Activated CD4-positive, alpha-beta T cell treated with anti-CD3 and anti-CD28 coated beads for 36 hours (primary cell): ENCODE data around the gene TBK1. TPM values are rescaled to one million over a fixed set of nuclear protein-coding genes. Genes with fewer than 3 reads are reported as not detected.

Experiments used
- ATAC-seq: fragments of 200-7000 bp; cut with Tn5 transposase; one replicate; pipeline ENCODE4 v1.10.0; 2021; ENCODE audit warnings: mild to moderate bottlenecking, moderate library complexity
- CTCF ChIA-PET: fragments of 350-600 bp; sonication (Branson Sonifier 250); formaldehyde crosslinking; loops from one replicate; lab custom pipeline; 2021; ENCODE audit warnings: antibody characterized with exemption; lab: Charles Lee
- POLR2A ChIA-PET: fragments of 350-600 bp; sonication (Branson Sonifier 250); formaldehyde crosslinking; loops from one replicate; lab custom pipeline; 2021; ENCODE audit warnings: antibody characterized with exemption, inconsistent platforms; lab: Charles Lee
- DNase-seq: peaks from one replicate; pipeline ENCODE4 v3.0.0-alpha.2; 2020
- H3K27ac Mint-ChIP-seq: one replicate; pipeline ENCODE4 v1.8.0; 2021; ENCODE audit warnings: mixed read lengths
- H3K27me3 Mint-ChIP-seq: one replicate; pipeline ENCODE4 v1.8.0; 2021; ENCODE audit warnings: mixed read lengths
- H3K36me3 Mint-ChIP-seq: one replicate; pipeline ENCODE4 v1.8.0; 2021; ENCODE audit warnings: low read depth, mixed read lengths
- H3K4me1 Mint-ChIP-seq: one replicate; pipeline ENCODE4 v1.8.0; 2021; ENCODE audit warnings: mixed read lengths
- H3K4me3 Mint-ChIP-seq: one replicate; pipeline ENCODE4 v1.8.0; 2021; ENCODE audit warnings: mild to moderate bottlenecking, moderate library complexity, mixed read lengths
- H3K9me3 Mint-ChIP-seq: one replicate; pipeline ENCODE4 v1.8.0; 2021; ENCODE audit warnings: low read depth, mixed read lengths
- intact Hi-C, 2 experiments: fragments of 100-400 bp; cut with DNase I in 1 of 2; cut with micrococcal nuclease in 1 of 2; formaldehyde crosslinking; loops; one replicate each; pipeline versions ENCODE4 v1.14.2 to v1.15.1; 2022 to 2024; cut with DNase I, micrococcal nuclease
- total RNA-seq, 2 experiments: library from RNA; stranded (reverse); gene quantifications; one replicate each; pipeline ENCODE4 v1.2.3, GENCODE V29; 2021

TBK1 gene
- total RNA-seq, 2 experiments from 2014 or later: 14.0 to 15.4 TPM

GRCh38 chr12:64419696-64420095, 32.2 kb upstream of the TBK1 start:
- no peak for ATAC-seq
- Mint-ChIP-seq H3K36me3 (peaks cover 71% of the 10 kb centered on the region), H3K9me3 (no peaks in the 10 kb centered on the region), H3K4me1 (peaks cover 11% of the 10 kb centered on the region), H3K4me3 (no peak overlapping the region), H3K27ac (no peak overlapping the region), H3K27me3 (no peaks in the 10 kb centered on the region)
- CTCF ChIA-PET: no interaction called here
- intact Hi-C loops: no loop called here
- POLR2A ChIA-PET: no interaction called here
- no peak for DNase-seq

GRCh38 chr12:64427988-64428387, 23.9 kb upstream of the TBK1 start:
- CTCF ChIA-PET: interaction anchor here (0.7 to 1.0 kb wide), 2 partner anchors 14 to 26 kb away, joined by 3 to 4 read pairs; no protein-coding TSS in a partner anchor
- no peak for DNase-seq

GRCh38 chr12:64428956-64429355, 23.0 kb upstream of the TBK1 start:
- Mint-ChIP-seq H3K27me3 (no peaks in the 10 kb centered on the region), H3K4me1 (no peaks in the 10 kb centered on the region), H3K4me3 (no peak overlapping the region), H3K9me3 (no peaks in the 10 kb centered on the region), H3K27ac (no peak overlapping the region), H3K36me3 (peaks cover 80% of the 10 kb centered on the region)
- ATAC-seq: no peak
- POLR2A ChIA-PET: no interaction called here
- CTCF ChIA-PET: interaction anchor here (0.7 kb wide), 1 partner anchor 10 kb away, joined by 3 read pairs; no protein-coding TSS in a partner anchor
- no peak for DNase-seq
- intact Hi-C loops: no loop called here

More at GRCh38 chr12:64427988-64428387, 23.9 kb upstream of the TBK1 start:
- no peaks in the 10 kb centered on the region for H3K27me3 Mint-ChIP-seq
- H3K9me3 Mint-ChIP-seq: no peaks in the 10 kb centered on the region
- H3K27ac Mint-ChIP-seq: no peak overlapping the region
- intact Hi-C loops: no loop called here
- ATAC-seq: no peak
- H3K4me3 Mint-ChIP-seq: no peak overlapping the region
- H3K4me1 Mint-ChIP-seq: no peaks in the 10 kb centered on the region
- H3K36me3 Mint-ChIP-seq: peaks cover 83% of the 10 kb centered on the region
- POLR2A ChIA-PET: no interaction called here

- intact Hi-C loops: no loop called here
- no peaks in the 10 kb centered on the region for H3K27me3 Mint-ChIP-seq
- no peaks in the 10 kb centered on the region for H3K9me3 Mint-ChIP-seq
- H3K4me3 Mint-ChIP-seq: no peak overlapping the region
- no peaks in the 10 kb centered on the region for H3K4me1 Mint-ChIP-seq
- DNase-seq (no peak), ATAC-seq (no peak)
- no peak overlapping the region for H3K27ac Mint-ChIP-seq
- CTCF ChIA-PET: interaction anchor here (0.8 to 1.3 kb wide), 3 partner anchors 17 to 250 kb away, joined by 3 read pairs; no protein-coding TSS in a partner anchor
- POLR2A ChIA-PET: no interaction called here
- H3K36me3 Mint-ChIP-seq: peaks cover 77% of the 10 kb centered on the region
Observed at GRCh38 chr12:64430886-64431285, 21.0 kb upstream of the TBK1 start.

- H3K9me3 Mint-ChIP-seq: no peaks in the 10 kb centered on the region
- no peak overlapping the region for H3K4me3 Mint-ChIP-seq
- CTCF ChIA-PET: interaction anchor here (0.7 to 1.3 kb wide), 3 partner anchors 16 to 249 kb away, joined by 3 to 4 read pairs (median 3); no protein-coding TSS in a partner anchor
- POLR2A ChIA-PET: no interaction called here
- peaks cover 73% of the 10 kb centered on the region for H3K36me3 Mint-ChIP-seq
- no peaks in the 10 kb centered on the region for H3K27me3 Mint-ChIP-seq
- no peak overlapping the region for H3K27ac Mint-ChIP-seq
- intact Hi-C loops: no loop called here
- H3K4me1 Mint-ChIP-seq: no peaks in the 10 kb centered on the region
- no peak for ATAC-seq
- DNase-seq: no peak
Observed at GRCh38 chr12:64431791-64432190, 20.1 kb upstream of the TBK1 start.

GRCh38 chr12:64433915-64434314, 18.0 kb upstream of the TBK1 start:
- no peak overlapping the region for H3K4me3 Mint-ChIP-seq
- ChIA-PET POLR2A (no interaction called here), CTCF (no interaction called here)
- no peak for DNase-seq
- H3K4me1 Mint-ChIP-seq: no peaks in the 10 kb centered on the region
- H3K36me3 Mint-ChIP-seq: peaks cover 72% of the 10 kb centered on the region
- no peak for ATAC-seq
- H3K27me3 Mint-ChIP-seq: no peaks in the 10 kb centered on the region
- no peaks in the 10 kb centered on the region for H3K9me3 Mint-ChIP-seq
- H3K27ac Mint-ChIP-seq: no peak overlapping the region
- intact Hi-C loops: no loop called here

GRCh38 chr12:64440100-64440499, 11.8 kb upstream of the TBK1 start:
- Mint-ChIP-seq H3K4me3 (no peak overlapping the region), H3K9me3 (no peaks in the 10 kb centered on the region), H3K27me3 (no peaks in the 10 kb centered on the region), H3K36me3 (peaks cover 61% of the 10 kb centered on the region), H3K27ac (no peak overlapping the region), H3K4me1 (peaks cover 8% of the 10 kb centered on the region)
- intact Hi-C loops: no loop called here
- DNase-seq: no peak
- CTCF ChIA-PET: interaction anchor here (1.0 kb wide), 1 partner anchor 10 kb away, joined by 3 read pairs; no protein-coding TSS in a partner anchor
- POLR2A ChIA-PET: no interaction called here
- no peak for ATAC-seq

GRCh38 chr12:64445490-64445889, 6.4 kb upstream of the TBK1 start:
- ChIA-PET CTCF (interaction anchor here (0.7 to 1.3 kb wide), 3 partner anchors 11 to 34 kb away, joined by 3 to 4 read pairs (median 3); no protein-coding TSS in a partner anchor), POLR2A (interaction anchor here (0.7 kb wide), 1 partner anchor 15 kb away, joined by 9 read pairs; no protein-coding TSS in a partner anchor)
- Mint-ChIP-seq H3K36me3 (peaks cover 61% of the 10 kb centered on the region), H3K27me3 (no peaks in the 10 kb centered on the region), H3K9me3 (no peaks in the 10 kb centered on the region), H3K27ac (no peak overlapping the region), H3K4me1 (peaks cover 29% of the 10 kb centered on the region), H3K4me3 (no peak overlapping the region)
- intact Hi-C loops: no loop called here
- ATAC-seq: peak; percentile 72
- no peak for DNase-seq

- H3K36me3 Mint-ChIP-seq: peaks cover 54% of the 10 kb centered on the region
- CTCF ChIA-PET: no interaction called here
Observed at GRCh38 chr12:64446295-64446694, 5.6 kb upstream of the TBK1 start.

GRCh38 chr12:64450057-64450640, 1.8 kb upstream of the TBK1 start:
- Mint-ChIP-seq H3K36me3 (peaks cover 35% of the 10 kb centered on the region), H3K4me3 (peak overlapping the region; percentile 44), H3K27me3 (no peaks in the 10 kb centered on the region), H3K27ac (no peak overlapping the region), H3K4me1 (peaks cover 45% of the 10 kb centered on the region), H3K9me3 (no peaks in the 10 kb centered on the region)
- intact Hi-C loops: loop anchor here (5.0 kb wide), 4 partner anchors 228 to 668 kb away; partner anchors contain the start of gene KICS2 (in 1 of the 2)
- DNase-seq (no peak), ATAC-seq (no peak)
- ChIA-PET CTCF (interaction anchor here (0.6 to 1.5 kb wide), 3 partner anchors 9 to 99 kb away, joined by 3 to 4 read pairs (median 3); no protein-coding TSS in a partner anchor), POLR2A (interaction anchor here (1.1 kb wide), 1 partner anchor 40 kb away, joined by 4 read pairs; no protein-coding TSS in a partner anchor)

More at GRCh38 chr12:64446295-64446694, 5.6 kb upstream of the TBK1 start:
- Mint-ChIP-seq H3K4me1 (peaks cover 37% of the 10 kb centered on the region), H3K27ac (peak overlapping the region; percentile 4), H3K9me3 (no peaks in the 10 kb centered on the region), H3K27me3 (no peaks in the 10 kb centered on the region), H3K4me3 (no peak overlapping the region)
- ATAC-seq (no peak), DNase-seq (no peak)
- intact Hi-C loops: no loop called here
- POLR2A ChIA-PET: no interaction called here

- DNase-seq (peak; percentile 10), ATAC-seq (no peak)
- intact Hi-C loops: loop anchor here (1.0 to 5.0 kb wide), 5 partner anchors 229 to 669 kb away; partner anchors contain the start of genes GNS (in 1 of the 2) and KICS2 (in 1 of the 2)
- no peaks in the 10 kb centered on the region for H3K27me3 Mint-ChIP-seq
- peaks cover 46% of the 10 kb centered on the region for H3K4me1 Mint-ChIP-seq
- peaks cover 30% of the 10 kb centered on the region for H3K36me3 Mint-ChIP-seq
- ChIA-PET POLR2A (interaction anchor here (1.1 kb wide), 1 partner anchor 41 kb away, joined by 4 read pairs; no protein-coding TSS in a partner anchor), CTCF (interaction anchor here (1.3 kb wide), 1 partner anchor 99 kb away, joined by 3 read pairs; no protein-coding TSS in a partner anchor)
- H3K27ac Mint-ChIP-seq: peak overlapping the region; percentile 91
- peak overlapping the region; percentile 89 for H3K4me3 Mint-ChIP-seq
- H3K9me3 Mint-ChIP-seq: no peaks in the 10 kb centered on the region
Observed at GRCh38 chr12:64450711-64451486, 1.0 kb upstream of the TBK1 start.
